Measurements from ENCODE around the gene PRDM11.

PRDM11 gene

DNA sequence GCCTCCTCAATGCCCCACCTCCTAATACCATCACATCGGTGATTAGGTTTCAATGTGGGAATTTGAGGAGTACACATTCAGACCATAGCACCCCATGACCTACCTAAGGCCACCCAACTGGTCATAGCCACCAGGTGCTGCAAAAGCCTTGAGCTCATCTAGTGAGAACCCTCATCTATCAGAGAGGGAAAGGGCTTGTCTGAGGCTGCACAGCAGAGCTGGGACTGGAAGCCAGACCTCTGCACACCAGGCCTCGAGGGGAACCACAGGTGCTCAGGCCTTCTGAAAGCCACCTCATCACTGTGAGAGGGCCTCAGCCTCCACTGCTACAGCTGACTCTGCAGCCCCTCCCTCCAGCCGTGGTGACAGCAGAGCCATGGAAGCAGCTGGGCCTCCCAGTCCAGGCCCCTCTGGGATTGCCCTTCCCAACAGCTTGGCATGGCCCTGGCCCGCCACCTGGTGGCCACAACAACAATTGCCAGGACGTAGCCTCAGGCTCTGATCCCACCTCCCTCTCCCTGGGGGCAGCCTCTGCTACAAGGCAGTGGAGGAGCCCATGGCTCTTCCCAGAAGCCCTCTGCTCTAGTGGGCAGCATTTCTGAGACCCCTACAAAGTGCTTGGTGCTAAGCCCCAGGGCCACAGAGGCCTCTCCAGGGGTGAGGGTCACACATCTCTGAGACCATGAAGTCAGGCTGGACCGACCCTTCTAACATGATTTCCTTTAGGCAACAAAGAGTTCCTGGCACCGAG lies 41.0 kb upstream of the PRDM11 start:
- TF ChIP-seq, protein P1, sequence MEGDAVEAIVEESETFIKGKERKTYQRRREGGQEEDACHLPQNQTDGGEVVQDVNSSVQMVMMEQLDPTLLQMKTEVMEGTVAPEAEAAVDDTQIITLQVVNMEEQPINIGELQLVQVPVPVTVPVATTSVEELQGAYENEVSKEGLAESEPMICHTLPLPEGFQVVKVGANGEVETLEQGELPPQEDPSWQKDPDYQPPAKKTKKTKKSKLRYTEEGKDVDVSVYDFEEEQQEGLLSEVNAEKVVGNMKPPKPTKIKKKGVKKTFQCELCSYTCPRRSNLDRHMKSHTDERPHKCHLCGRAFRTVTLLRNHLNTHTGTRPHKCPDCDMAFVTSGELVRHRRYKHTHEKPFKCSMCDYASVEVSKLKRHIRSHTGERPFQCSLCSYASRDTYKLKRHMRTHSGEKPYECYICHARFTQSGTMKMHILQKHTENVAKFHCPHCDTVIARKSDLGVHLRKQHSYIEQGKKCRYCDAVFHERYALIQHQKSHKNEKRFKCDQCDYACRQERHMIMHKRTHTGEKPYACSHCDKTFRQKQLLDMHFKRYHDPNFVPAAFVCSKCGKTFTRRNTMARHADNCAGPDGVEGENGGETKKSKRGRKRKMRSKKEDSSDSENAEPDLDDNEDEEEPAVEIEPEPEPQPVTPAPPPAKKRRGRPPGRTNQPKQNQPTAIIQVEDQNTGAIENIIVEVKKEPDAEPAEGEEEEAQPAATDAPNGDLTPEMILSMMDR (IDR thresholded peaks at IDR 0.05; ENCODE audit: poor library complexity, severe bottlenecking), result peak; percentile 92
- Histone ChIP-seq H3K27me3 (ENCODE audit: insufficient read depth, poor library complexity, severe bottlenecking) (no peaks in the 10 kb centered on the region), H3K4me3 (ENCODE audit: severe bottlenecking) (no peak overlapping the region), H3K36me3 (ENCODE audit: low read depth) (no peaks in the 10 kb centered on the region), H3K9me3 (ENCODE audit: severe bottlenecking) (no peaks in the 10 kb centered on the region), H3K4me1 (ENCODE audit: insufficient read depth, poor library complexity, severe bottlenecking) (peaks cover 8% of the 10 kb centered on the region), H3K27ac (ENCODE audit: poor library complexity, severe bottlenecking) (no peak overlapping the region)
- ATAC-seq (ENCODE audit: low read depth) (peak; percentile 43), DNase-seq (ENCODE audit: low spot score) (no peak)

GRCh38 chr11:45105984-45106375 lies 40.5 kb upstream of the PRDM11 start:
- TF ChIP-seq, protein P1 (IDR thresholded peaks at IDR 0.05; ENCODE audit: poor library complexity, severe bottlenecking), result no peak
- H3K27me3 ChIP-seq (ENCODE audit: insufficient read depth, poor library complexity, severe bottlenecking), result no peaks in the 10 kb centered on the region
- ATAC-seq (ENCODE audit: low read depth), result no peak
- H3K4me3 ChIP-seq (ENCODE audit: severe bottlenecking), result no peak overlapping the region
- peaks cover 8% of the 10 kb centered on the region for H3K4me1 ChIP-seq (ENCODE audit: insufficient read depth, poor library complexity, severe bottlenecking)
- no peak for DNase-seq (ENCODE audit: low spot score)
- H3K9me3 ChIP-seq (ENCODE audit: severe bottlenecking), result no peaks in the 10 kb centered on the region
- H3K27ac ChIP-seq (ENCODE audit: poor library complexity, severe bottlenecking), result no peak overlapping the region
- H3K36me3 ChIP-seq (ENCODE audit: low read depth), result no peaks in the 10 kb centered on the region

DNA sequence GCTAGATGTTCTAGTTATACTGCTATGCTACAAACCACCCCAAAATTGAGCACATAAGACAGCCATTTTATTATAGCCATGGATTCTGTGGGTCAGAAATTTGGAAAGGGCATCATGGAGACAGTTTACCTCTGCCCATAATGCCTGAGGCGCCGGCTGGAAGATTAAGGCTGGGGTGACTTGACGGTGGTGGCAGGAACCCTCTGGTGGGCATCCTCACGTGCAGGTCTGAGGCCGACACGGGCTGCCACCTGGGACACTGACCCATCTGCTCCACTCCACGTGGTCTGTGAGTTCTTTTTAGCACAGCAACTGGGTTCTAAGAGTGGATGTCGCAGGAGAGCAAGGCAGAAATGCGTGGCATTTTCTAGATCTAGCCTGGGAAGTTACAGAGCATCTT lies 40.0 kb upstream of the PRDM11 start:
- H3K36me3 ChIP-seq (ENCODE audit: low read depth), result no peaks in the 10 kb centered on the region
- H3K27ac ChIP-seq (ENCODE audit: poor library complexity, severe bottlenecking), result no peak overlapping the region
- H3K4me1 ChIP-seq (ENCODE audit: insufficient read depth, poor library complexity, severe bottlenecking), result peaks cover 8% of the 10 kb centered on the region
- no peak for ATAC-seq (ENCODE audit: low read depth)
- H3K9me3 ChIP-seq (ENCODE audit: severe bottlenecking), result no peaks in the 10 kb centered on the region
- H3K4me3 ChIP-seq (ENCODE audit: severe bottlenecking), result no peak overlapping the region
- no peak for DNase-seq (ENCODE audit: low spot score)
- TF ChIP-seq, protein P1 (IDR thresholded peaks at IDR 0.05; ENCODE audit: poor library complexity, severe bottlenecking), result no peak
- H3K27me3 ChIP-seq (ENCODE audit: insufficient read depth, poor library complexity, severe bottlenecking), result no peaks in the 10 kb centered on the region

DNA sequence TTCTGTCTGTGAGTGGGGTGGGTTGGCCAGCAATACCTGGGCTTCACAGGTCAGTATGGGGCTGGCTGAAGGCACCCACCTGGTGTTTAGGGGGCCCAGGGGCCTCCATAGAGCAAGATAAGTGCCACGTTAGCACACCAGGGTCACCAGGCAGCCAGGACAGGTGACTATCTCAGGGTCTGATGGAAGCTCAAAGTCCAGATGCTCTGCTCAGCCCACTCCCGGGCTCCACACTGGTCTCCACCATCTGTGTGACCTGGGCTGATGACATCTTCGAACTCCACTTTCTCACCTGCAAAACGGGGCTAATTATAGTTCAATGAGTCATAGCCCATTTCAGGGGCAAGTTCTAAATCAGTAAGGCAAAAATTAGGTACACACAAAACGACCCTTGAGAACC lies 39.4 kb upstream of the PRDM11 start:
- H3K27me3 ChIP-seq (ENCODE audit: insufficient read depth, poor library complexity, severe bottlenecking), result no peaks in the 10 kb centered on the region
- TF ChIP-seq, protein P1 (IDR thresholded peaks at IDR 0.05; ENCODE audit: poor library complexity, severe bottlenecking), result no peak
- ATAC-seq (ENCODE audit: low read depth), result no peak

More for the DNA sequence above, 39.4 kb upstream of the PRDM11 start:
- Histone ChIP-seq H3K27ac (ENCODE audit: poor library complexity, severe bottlenecking) (no peak overlapping the region), H3K4me1 (ENCODE audit: insufficient read depth, poor library complexity, severe bottlenecking) (peaks cover 8% of the 10 kb centered on the region), H3K9me3 (ENCODE audit: severe bottlenecking) (no peaks in the 10 kb centered on the region), H3K4me3 (ENCODE audit: severe bottlenecking) (no peak overlapping the region), H3K36me3 (ENCODE audit: low read depth) (no peaks in the 10 kb centered on the region)
- no peak for DNase-seq (ENCODE audit: low spot score)

All from RWPE2 (cell line).